HG03457 (cell line): ENCODE data around the gene PTPRD.
"Not testable (repeated sequence)": the region's sequence is repeated elsewhere in the genome, so short reads cannot be mapped to it uniquely, and the experiment has no call there.

Source experiments
- ATAC-seq: cut with Tn5 transposase; IDR thresholded peaks from one replicate; pipeline ENCODE4 v1.9.1; 2021; ENCODE audit warnings: moderate number of reproducible peaks; ENCODE audit not compliant: unreplicated experiment

Gene PTPRD

DNA sequence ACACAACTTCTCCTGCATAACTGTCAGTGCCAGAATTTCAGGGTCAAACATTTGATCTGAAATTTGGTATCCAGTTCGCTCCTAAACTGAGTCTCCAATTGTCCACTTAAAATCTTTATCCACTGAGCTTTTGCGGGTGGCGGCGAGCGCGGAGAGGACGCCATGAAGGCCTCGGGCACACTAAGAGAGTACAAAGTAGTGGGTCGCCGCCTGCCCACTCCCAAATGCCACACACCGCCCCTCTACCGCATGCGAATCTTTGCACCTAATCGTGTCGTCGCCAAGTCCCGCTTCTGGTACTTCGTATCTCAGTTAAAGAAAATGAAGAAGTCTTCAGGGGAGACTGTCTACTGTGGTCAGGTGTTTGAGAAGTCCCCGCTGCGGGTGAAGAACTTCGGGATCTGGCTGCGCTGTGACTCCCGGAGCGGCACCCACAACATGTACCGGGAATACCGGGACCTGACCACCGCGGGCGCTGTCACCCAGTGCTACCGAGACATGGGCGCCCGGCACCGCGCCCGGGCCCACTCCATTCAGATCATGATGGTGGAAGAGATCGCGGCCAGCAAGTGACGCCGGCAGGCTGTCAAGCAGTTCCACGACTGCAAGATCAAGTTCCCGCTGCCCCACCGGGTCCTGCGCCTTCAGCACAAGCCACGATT, 1899.5 kb downstream of the PTPRD start:
- no peak for ATAC-seq

DNA sequence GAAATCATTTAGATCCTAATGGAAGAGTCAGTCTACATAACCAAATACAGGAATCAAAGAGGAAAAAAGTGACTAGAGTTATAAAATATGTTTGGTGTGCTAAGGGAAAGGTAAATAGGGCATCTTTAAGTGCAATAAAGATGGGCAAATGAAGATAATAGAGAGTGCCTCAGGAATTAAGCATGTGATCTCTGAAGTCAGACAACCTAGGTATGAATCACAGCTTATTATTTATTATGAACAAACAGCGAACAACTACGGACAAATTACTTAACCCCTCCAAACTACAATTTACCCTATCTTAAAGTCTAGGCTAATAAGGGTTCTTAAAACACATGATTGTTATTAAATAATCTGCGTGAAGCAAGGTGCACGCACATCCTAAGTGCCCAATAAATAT, 1903.1 kb downstream of the PTPRD start:
- no peak for ATAC-seq

DNA sequence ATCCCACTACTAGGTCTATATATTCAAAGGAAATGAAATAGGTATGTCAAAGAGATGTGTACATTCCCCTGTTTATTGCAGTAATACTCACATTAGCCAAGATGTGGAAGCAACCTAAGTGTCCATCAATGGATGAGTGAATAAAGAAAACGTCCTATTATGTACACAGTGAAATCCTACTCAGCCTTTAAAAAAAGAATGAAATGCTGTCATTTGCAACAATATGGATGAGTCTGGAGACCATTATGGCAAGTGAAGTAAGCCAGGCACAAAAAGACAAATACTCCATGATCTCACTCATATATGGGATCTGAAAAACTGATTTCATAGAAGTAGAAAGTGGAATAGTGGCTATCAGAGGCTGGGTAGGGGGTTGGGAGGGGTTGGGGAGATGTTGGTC, 1904.1 kb downstream of the PTPRD start:
- no peak for ATAC-seq

GRCh38 chr9:8706998-8707397, 1905.8 kb downstream of the PTPRD start:
- ATAC-seq: no peak

- ATAC-seq: no peak
These were observed 1906.3 kb downstream of the PTPRD start for GRCh38 chr9:8706531-8706930.

- ATAC-seq: no peak
These were observed 1906.9 kb downstream of the PTPRD start for GRCh38 chr9:8705861-8706260.

DNA sequence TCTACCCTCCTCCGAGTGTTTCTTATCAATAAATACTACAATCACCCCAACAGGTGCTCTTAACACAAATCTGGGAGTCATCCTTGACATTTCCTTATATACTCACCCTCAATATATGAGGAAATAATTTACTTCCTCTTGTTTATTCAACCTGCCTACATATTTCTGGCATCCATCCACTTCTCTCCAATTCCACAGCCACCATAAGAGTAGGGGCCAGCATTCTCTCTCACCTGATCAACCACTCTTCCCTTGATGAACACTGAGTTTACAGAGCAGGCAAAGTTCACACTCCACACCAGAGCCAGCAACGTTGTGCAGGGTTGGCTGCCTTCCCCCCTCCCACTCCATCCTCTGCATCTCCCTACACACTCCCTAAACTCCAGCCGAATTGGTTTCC, 1908.9 kb downstream of the PTPRD start:
- no peak for ATAC-seq

- no peak for ATAC-seq
These were observed 1910.9 kb downstream of the PTPRD start for GRCh38 chr9:8701904-8702303.

- ATAC-seq: not testable (repeated sequence)
These were observed 1915.2 kb downstream of the PTPRD start for GRCh38 chr9:8697565-8697964.

DNA sequence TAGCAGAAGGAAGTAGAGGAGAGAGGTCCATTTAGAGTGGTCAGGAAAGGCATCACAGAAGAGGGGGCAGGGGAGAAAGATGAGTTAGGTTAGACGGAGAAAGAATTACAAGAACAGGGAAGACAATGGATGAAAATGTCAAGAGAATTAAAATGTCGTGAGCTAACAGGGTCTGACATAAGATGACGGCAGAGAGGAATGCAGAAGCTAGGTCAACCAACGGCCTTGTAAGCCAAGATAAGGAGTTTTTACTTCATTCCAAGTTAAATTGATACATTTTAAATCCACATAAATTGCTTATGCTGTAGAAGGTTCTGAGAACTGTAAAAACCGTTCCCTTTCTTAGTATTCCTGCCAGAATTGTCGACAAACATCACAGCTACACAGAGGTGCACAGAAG, 1916.3 kb downstream of the PTPRD start:
- ATAC-seq: no peak

- no peak for ATAC-seq
These were observed 1917.7 kb downstream of the PTPRD start for GRCh38 chr9:8694983-8695588.

DNA sequence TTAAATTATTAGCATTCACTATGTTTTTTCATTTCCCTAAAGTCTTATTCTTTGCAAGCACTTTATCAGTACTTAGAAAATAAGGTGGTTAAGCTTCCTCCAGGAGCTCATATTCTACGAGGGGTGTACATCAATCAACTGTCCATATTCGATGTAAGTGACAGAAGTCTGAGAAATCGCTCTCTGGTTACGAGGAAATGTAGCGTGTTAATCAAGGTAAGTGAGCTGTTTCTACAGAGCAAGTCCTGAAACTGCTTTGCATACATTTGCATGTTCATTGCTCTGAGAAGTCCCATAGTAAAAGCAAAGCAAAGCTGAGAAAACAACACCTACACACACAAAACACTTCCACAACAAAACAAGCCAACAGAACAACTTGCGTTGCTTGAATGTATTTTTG, 1919.3 kb downstream of the PTPRD start:
- ATAC-seq: no peak

DNA sequence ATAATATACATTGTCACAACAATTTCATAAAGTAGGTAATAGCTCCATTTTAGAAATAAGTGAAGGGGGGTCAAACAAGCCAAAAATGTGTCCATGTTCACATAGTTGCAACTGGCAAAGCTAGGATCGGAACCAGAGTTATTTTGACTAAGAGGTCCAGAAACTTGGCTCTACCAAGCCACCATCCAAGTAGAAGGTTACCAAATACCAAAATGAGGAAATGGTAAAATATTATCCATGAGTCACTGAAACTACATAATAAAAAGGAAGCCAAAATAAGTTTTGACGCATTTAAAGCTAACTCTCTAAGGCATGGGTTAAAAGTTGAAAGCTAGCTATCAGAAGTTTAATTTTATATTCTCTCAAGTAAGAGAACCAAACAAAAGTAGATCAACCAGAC, 1926.3 kb downstream of the PTPRD start:
- no peak for ATAC-seq

- ATAC-seq: no peak
These were observed 1927.0 kb downstream of the PTPRD start for GRCh38 chr9:8685825-8686224.

DNA sequence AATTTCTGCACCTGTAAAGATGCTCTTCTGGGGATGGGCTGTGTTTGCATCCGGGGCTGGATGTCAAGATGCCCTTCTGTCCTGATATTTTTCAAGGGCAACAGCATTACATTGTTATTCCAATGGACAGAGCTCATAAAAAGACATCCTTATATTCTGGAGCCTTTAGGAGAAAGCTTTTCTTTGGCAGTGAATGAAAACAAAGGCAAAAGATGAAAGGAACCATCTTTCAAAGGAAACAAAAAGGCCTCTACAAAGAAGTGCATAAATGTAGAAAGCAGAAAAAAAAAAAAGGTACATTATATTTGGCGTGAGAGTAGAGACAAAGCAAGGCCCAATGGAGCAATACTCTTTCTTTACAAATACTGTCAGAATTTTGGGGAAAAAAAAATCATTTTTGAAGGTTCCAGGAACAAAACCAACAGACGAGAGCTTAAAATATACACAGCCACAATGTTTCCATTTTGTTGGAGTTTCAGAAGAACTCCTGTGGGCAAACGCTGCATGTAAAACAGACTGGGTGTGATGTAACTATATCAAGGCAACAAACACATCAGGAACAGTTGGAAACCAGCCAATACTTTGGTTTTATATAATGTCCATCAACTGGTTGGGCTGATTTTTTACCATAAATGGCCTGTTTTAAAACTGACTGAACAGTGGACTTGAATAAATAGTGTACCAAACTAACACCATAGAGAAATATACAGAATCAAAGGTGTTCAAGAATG, 1927.7 kb downstream of the PTPRD start:
- no peak for ATAC-seq

DNA sequence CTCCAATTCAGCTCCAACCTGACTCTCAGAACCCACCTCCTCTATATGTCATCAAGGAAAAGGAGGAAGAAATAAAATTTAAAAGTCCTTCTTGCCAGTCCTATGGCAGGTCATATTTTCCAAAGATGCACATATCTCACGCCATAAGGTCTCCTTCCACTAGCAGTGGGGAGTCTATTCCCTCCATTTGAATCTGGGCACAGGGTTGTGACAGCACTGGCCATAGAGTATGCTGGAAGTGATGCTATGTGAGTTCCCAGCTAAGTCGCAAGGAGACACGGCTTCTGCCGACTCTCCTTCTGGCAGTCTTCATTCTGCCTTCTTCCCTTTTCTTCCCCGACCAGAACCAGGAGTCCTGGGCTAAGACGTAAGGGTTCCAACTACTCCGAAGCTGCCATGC, 1929.3 kb downstream of the PTPRD start:
- no peak for ATAC-seq

GRCh38 chr9:8680658-8681057, 1932.1 kb downstream of the PTPRD start:
- no peak for ATAC-seq

GRCh38 chr9:8680157-8680556, 1932.6 kb downstream of the PTPRD start:
- no peak for ATAC-seq

GRCh38 chr9:8679371-8679822, 1933.4 kb downstream of the PTPRD start:
- ATAC-seq: no peak

DNA sequence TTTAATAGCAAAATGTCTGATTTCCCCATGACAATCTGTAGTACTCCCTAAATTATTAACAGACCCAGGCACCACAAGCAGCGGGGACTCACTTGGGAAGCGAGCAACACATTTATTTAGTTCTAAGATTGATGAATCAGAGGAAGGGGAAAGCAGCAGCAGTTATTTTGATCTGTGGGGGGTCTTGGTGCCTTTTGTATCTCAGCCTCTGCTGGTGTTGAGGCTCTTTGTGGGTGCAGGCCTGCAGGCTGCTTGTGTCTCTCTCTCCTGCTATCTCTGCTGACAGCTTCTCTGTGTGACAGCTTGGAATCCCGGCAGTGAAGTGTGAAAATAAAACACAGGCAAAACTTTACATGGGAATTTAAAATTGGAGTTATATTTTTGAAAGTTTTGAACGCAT, 1935.1 kb downstream of the PTPRD start:
- ATAC-seq: no peak

DNA sequence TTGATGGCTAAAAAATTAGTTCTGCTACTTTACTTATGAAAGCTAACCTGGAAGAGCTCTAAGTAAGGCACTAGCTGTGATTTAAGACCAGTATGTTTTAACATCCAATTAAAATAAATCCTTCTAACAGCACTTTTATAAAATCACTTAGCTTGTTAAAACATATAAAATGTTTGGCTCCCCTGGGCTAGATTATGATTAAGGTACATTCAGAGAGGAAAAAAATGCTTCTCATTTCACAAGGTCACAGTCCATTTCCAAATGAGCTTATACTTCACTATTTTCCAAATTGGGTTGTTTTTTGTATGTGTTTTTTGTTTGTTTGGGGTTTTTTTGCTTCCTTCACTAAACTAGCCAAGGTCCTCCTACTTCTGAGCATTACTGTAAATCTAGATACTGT, 1938.3 kb downstream of the PTPRD start:
- ATAC-seq: no peak

DNA sequence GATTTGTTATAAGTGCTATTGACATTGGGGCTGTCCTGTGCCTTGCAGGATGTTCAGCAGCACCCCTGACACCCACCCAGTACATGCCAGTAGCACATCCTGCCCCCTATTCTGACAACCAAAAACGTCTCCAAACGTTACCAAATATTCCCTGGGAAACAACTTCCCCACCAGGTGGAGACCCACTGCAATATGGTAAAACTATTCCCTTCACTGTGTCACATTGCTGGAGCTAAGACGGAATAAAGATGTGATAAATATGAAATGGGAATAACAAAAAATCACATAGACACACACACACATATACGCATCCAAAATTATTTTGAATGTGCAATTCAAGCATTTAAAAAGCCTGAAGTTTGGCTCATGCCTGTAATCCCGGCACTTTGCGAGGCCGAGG, 1939.0 kb downstream of the PTPRD start:
- ATAC-seq: no peak
